Superior temporal gyrus (tissue), 1 donor: Measurements from ENCODE around the gene UBA52.

Source experiments
- DNase-seq: peaks from one replicate; pipeline ENCODE4 v3.0.0-alpha.2; 2016; ENCODE audit errors: extremely low spot score

Gene UBA52

GRCh38 chr19:18551631-18552030 is 20.0 kb upstream of the UBA52 start:
- no peak for DNase-seq

GRCh38 chr19:18557411-18558201 is 14.1 kb upstream of the UBA52 start, which contains the start of gene KXD1:
KXD1 (plus strand) TSS chr19:18557870; CDS start chr19:18562057, 4,187 bp downstream.
- DNase-seq = peak; percentile 99

- no peak for DNase-seq
Measured at GRCh38 chr19:18558202-18558555, 13.5 kb upstream of the UBA52 start.

- DNase-seq = no peak
Measured at GRCh38 chr19:18558604-18559003, 13.1 kb upstream of the UBA52 start.

- DNase-seq = no peak
Measured at GRCh38 chr19:18559685-18560084, 12.0 kb upstream of the UBA52 start.

GRCh38 chr19:18562086-18562485 is 9.6 kb upstream of the UBA52 start:
- no peak for DNase-seq

- DNase-seq = no peak
Measured at GRCh38 chr19:18566953-18567352, 4.7 kb upstream of the UBA52 start.

GRCh38 chr19:18568367-18568766 is 3.3 kb upstream of the UBA52 start:
- no peak for DNase-seq

- no peak for DNase-seq
Measured at GRCh38 chr19:18574691-18575291, 3.1 kb downstream of the UBA52 start.

GRCh38 chr19:18576383-18576782 is 4.7 kb downstream of the UBA52 start:
- no peak for DNase-seq

- no peak for DNase-seq
Measured at GRCh38 chr19:18577365-18577914, 5.8 kb downstream of the UBA52 start.

- no peak for DNase-seq
Measured at GRCh38 chr19:18580311-18580710, 8.7 kb downstream of the UBA52 start.

GRCh38 chr19:18586306-18586705 is 14.6 kb downstream of the UBA52 start:
- no peak for DNase-seq

- no peak for DNase-seq
Measured at GRCh38 chr19:18587561-18587960, 15.9 kb downstream of the UBA52 start.

GRCh38 chr19:18587962-18588610 is 16.4 kb downstream of the UBA52 start:
- no peak for DNase-seq

GRCh38 chr19:18588611-18589379 is 17.1 kb downstream of the UBA52 start, which contains the start of gene REX1BD:
REX1BD (plus strand) TSS chr19:18588798; CDS start chr19:18588802, 4 bp downstream.
- DNase-seq = peak; percentile 78

- DNase-seq = no peak
Measured at GRCh38 chr19:18589380-18590272, 18.0 kb downstream of the UBA52 start.

- peak; percentile 91 for DNase-seq
Measured at GRCh38 chr19:18590273-18591272, 18.9 kb downstream of the UBA52 start.

- no peak for DNase-seq
Measured at GRCh38 chr19:18591735-18592385, 20.2 kb downstream of the UBA52 start.
